GM19324 (cell line): ENCODE results near the gene B3GALT6.
"Not testable (repeated sequence)": the region's sequence is repeated elsewhere in the genome, so short reads cannot be mapped to it uniquely, and the experiment has no call there.

Experiments
- ATAC-seq: cut with Tn5 transposase; IDR thresholded peaks from one replicate; pipeline ENCODE4 v1.9.1; 2021; ENCODE audit warnings: mild to moderate bottlenecking, moderate library complexity; ENCODE audit not compliant: unreplicated experiment, low FRiP score

Gene B3GALT6

GRCh38 chr1:1232208-1232795 is at the start of gene B3GALT6:
TSS of gene B3GALT6 (plus strand) at chr1:1232237. CDS start at chr1:1232279, 42 bp downstream.
- ATAC-seq, result no peak

GRCh38 chr1:1182491-1183220 is 49.4 kb upstream of the B3GALT6 start:
- ATAC-seq, result no peak

- no peak for ATAC-seq
Measured at GRCh38 chr1:1183221-1183747, 48.8 kb upstream of the B3GALT6 start.

GRCh38 chr1:1183833-1184775 is 47.9 kb upstream of the B3GALT6 start:
- ATAC-seq, result no peak

- ATAC-seq, result no peak
Measured at GRCh38 chr1:1185101-1185765, 46.8 kb upstream of the B3GALT6 start.

GRCh38 chr1:1187938-1188337 is 44.1 kb upstream of the B3GALT6 start:
- ATAC-seq, result no peak

GRCh38 chr1:1189111-1189510 is 42.9 kb upstream of the B3GALT6 start:
- no peak for ATAC-seq

- ATAC-seq, result no peak
Measured at GRCh38 chr1:1191734-1192133, 40.3 kb upstream of the B3GALT6 start.

- ATAC-seq, result no peak
Measured at GRCh38 chr1:1194723-1195122, 37.3 kb upstream of the B3GALT6 start.

GRCh38 chr1:1195726-1196125 is 36.3 kb upstream of the B3GALT6 start:
- not testable (repeated sequence) for ATAC-seq

GRCh38 chr1:1196431-1197187 is 35.4 kb upstream of the B3GALT6 start:
- ATAC-seq, result no peak

GRCh38 chr1:1197188-1197500 is 34.9 kb upstream of the B3GALT6 start:
- ATAC-seq, result no peak

GRCh38 chr1:1197551-1198422 is 34.2 kb upstream of the B3GALT6 start:
- no peak for ATAC-seq

GRCh38 chr1:1198423-1199140 is 33.5 kb upstream of the B3GALT6 start:
- ATAC-seq, result no peak

- ATAC-seq, result no peak
Measured at GRCh38 chr1:1199141-1199960, 32.7 kb upstream of the B3GALT6 start.

GRCh38 chr1:1199961-1200875 is 31.8 kb upstream of the B3GALT6 start:
- ATAC-seq, result no peak
